IPS-15b (cell line): ENCODE measurements around the gene HIVEP2.

ENCODE experiments used
- H3K27me3 ChIP-seq: one replicate; pipeline ENCODE4 v1.6.1; 2013; ENCODE audit warnings: low read length; ENCODE audit not compliant: control insufficient read depth, insufficient read depth
- H3K36me3 ChIP-seq: one replicate; pipeline ENCODE4 v1.6.1; 2013; ENCODE audit warnings: low read length; ENCODE audit not compliant: control insufficient read depth, insufficient read depth
- H3K4me1 ChIP-seq: one replicate; pipeline ENCODE4 v1.6.1; 2013; ENCODE audit warnings: mild to moderate bottlenecking, low read length; ENCODE audit not compliant: control insufficient read depth, insufficient read depth
- H3K4me3 ChIP-seq: one replicate; pipeline ENCODE4 v1.5.1; 2013; ENCODE audit warnings: low read depth, low read length
- H3K9ac ChIP-seq: one replicate; pipeline ENCODE4 v1.6.1; 2013; ENCODE audit warnings: low read depth, mild to moderate bottlenecking, low read length
- H3K9me3 ChIP-seq: one replicate; pipeline ENCODE4 v1.6.1; 2013; ENCODE audit warnings: mild to moderate bottlenecking, low read length; ENCODE audit not compliant: control insufficient read depth, insufficient read depth

HIVEP2 gene

GRCh38 chr6:142771162-142771561, 173.8 kb downstream of the HIVEP2 start:
- no peaks in the 10 kb centered on the region for H3K27me3 ChIP-seq
- H3K36me3 ChIP-seq = peaks cover 4% of the 10 kb centered on the region
- H3K9me3 ChIP-seq = no peaks in the 10 kb centered on the region
- H3K4me1 ChIP-seq = no peaks in the 10 kb centered on the region
- H3K9ac ChIP-seq = no peak overlapping the region
- no peak overlapping the region for H3K4me3 ChIP-seq

- H3K36me3 ChIP-seq = peaks cover 5% of the 10 kb centered on the region
- no peak overlapping the region for H3K4me3 ChIP-seq
- H3K27me3 ChIP-seq = no peaks in the 10 kb centered on the region
- H3K9me3 ChIP-seq = no peaks in the 10 kb centered on the region
- no peak overlapping the region for H3K9ac ChIP-seq
- no peaks in the 10 kb centered on the region for H3K4me1 ChIP-seq
Measured at GRCh38 chr6:142765306-142765705, 179.7 kb downstream of the HIVEP2 start.

DNA sequence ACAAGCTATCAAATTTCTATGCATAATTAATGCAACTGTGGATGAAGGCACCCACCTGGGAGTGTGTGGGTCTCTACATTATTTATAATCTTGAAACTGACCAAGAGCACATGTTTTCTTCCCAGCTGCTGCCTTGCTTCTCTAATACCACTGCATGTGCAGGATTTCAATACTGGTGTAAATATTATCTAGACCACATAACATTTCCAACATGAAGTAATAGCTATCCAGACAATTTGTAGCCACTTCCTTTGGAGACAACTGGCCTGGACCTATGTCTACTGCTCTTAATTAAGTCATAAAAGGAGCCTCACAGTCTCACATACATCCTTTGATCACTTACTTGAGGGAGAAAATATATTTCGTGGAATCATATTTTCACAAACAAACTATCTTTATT, 180.7 kb downstream of the HIVEP2 start:
- peaks cover 7% of the 10 kb centered on the region for H3K36me3 ChIP-seq
- no peaks in the 10 kb centered on the region for H3K9me3 ChIP-seq
- no peaks in the 10 kb centered on the region for H3K4me1 ChIP-seq
- H3K27me3 ChIP-seq = no peaks in the 10 kb centered on the region
- H3K4me3 ChIP-seq = no peak overlapping the region
- no peak overlapping the region for H3K9ac ChIP-seq

DNA sequence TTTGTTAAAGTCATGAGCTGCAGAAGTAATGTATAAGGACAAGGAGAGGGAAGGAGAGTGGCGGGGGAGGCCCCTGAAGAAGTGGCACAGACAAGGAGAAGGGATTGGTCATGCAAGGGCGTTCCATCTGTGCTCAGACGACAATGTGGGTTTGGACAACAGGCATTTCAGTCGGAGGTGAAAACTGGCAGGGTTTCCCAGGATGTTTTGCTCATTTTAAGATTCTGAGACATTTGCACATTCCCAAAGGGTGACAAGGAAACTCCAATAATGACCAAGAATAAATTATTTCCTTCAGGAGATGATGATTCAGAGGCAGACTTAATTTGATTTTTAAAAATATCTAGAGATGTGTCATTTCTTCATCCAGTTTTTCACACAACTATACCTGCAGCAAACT, 181.8 kb downstream of the HIVEP2 start:
- peaks cover 7% of the 10 kb centered on the region for H3K36me3 ChIP-seq
- H3K4me1 ChIP-seq = no peaks in the 10 kb centered on the region
- H3K27me3 ChIP-seq = no peaks in the 10 kb centered on the region
- H3K4me3 ChIP-seq = no peak overlapping the region
- H3K9ac ChIP-seq = no peak overlapping the region
- no peaks in the 10 kb centered on the region for H3K9me3 ChIP-seq

DNA sequence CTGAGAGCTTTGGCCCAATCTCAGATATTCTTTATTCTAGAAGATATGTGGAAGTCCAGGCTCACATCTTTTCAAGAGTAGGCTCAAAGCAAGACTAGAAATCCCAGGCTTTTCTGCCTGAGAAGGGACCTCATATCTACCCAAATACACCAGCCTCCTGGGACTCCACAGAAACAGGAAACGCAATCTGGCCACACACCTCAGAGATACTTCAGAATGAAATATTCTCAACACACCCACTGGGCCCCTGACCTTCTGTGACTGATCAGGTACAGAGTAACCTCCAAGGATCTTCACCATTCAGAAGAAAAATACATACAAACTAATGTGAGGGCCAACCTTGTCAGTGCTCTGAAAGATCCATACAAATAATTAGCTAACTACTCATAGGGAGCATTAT, 183.2 kb downstream of the HIVEP2 start:
- no peaks in the 10 kb centered on the region for H3K9me3 ChIP-seq
- H3K9ac ChIP-seq = no peak overlapping the region
- no peaks in the 10 kb centered on the region for H3K4me1 ChIP-seq
- H3K27me3 ChIP-seq = no peaks in the 10 kb centered on the region
- no peak overlapping the region for H3K4me3 ChIP-seq
- H3K36me3 ChIP-seq = peaks cover 7% of the 10 kb centered on the region

DNA sequence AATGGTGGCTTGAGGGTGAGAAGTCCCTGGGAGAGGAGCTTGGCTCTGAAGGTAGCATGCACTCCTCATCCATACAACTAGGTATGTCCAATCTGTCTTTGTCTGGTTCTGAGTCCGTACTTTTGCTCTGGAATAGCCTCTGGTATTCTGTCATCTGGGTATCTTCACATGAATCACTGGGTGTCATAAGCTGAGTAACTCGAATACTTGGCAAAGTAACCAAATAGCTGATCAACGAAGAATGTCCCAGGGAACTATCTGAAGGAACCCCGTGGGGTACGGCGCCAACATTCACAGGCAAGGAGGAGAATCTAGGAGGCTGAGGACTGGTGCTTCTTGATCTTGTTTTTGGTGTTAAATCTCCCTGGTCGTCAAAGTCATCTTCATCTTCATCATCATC, 184.8 kb downstream of the HIVEP2 start:
- no peak overlapping the region for H3K9ac ChIP-seq
- H3K4me3 ChIP-seq = no peak overlapping the region
- H3K27me3 ChIP-seq = no peaks in the 10 kb centered on the region
- H3K36me3 ChIP-seq = peaks cover 7% of the 10 kb centered on the region
- H3K4me1 ChIP-seq = peaks cover 2% of the 10 kb centered on the region
- H3K9me3 ChIP-seq = no peaks in the 10 kb centered on the region

DNA sequence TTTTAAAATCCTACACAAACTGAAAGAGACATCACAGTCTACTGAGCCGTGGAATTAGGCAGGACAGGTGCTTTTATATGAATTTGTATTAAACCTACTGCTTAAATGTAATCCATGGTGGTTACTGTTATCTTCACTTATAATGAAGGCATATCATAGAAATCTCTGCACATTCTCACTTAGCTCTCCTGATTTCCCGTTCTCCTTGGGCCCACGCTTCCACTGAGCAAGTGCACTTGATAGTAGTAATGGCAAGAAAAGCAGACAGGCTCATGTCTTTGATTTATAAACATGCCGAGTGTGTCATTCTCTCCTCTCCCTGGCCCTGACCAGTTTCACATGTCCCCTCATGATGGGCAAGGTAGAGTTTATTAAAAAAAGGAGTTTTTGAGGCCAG, 186.3 kb downstream of the HIVEP2 start:
- peaks cover 7% of the 10 kb centered on the region for H3K36me3 ChIP-seq
- peaks cover 2% of the 10 kb centered on the region for H3K4me1 ChIP-seq

DNA sequence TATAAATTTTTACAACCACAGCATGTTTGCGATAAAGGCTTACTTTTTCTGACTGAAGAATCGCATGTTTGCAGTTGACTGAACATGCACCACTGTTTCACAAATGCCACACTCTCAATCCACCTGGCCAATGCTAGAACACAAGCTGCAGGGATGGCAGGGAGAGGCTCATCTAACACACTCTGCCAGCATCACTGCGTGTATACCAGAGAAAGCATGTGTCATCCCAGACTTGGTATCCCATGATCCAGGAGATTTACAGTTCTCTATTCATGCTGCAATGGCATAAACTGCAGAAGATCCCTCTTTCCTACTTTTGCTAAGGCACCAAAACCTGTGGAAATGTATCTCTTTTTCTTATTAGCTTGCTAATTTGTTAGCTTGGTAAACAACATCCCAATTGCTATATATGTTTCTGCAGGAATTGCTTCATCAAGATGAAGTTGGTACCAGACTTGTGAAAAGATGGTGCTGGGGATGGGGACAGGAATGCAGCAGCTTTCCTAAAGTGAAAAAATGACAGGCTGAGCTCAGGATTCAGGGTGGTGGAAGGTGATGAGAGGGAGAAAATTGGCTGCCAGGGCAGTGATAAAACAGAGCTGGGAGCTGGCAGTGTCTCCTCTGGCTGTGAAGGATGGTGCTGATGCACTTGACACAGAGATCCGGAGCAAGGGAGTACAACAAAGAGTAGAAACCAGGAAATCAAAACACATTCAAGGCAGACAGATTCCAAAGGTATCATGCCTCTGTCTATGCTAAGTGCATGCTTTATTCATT, 186.9 kb downstream of the HIVEP2 start:
- peaks cover 2% of the 10 kb centered on the region for H3K4me1 ChIP-seq
- no peak overlapping the region for H3K4me3 ChIP-seq
- no peaks in the 10 kb centered on the region for H3K9me3 ChIP-seq
- no peaks in the 10 kb centered on the region for H3K27me3 ChIP-seq
- H3K36me3 ChIP-seq = peaks cover 7% of the 10 kb centered on the region
- no peak overlapping the region for H3K9ac ChIP-seq

More for the DNA sequence above, 186.3 kb downstream of the HIVEP2 start:
- Histone ChIP-seq H3K9ac (no peak overlapping the region), H3K9me3 (no peaks in the 10 kb centered on the region), H3K27me3 (no peaks in the 10 kb centered on the region), H3K4me3 (no peak overlapping the region)

DNA sequence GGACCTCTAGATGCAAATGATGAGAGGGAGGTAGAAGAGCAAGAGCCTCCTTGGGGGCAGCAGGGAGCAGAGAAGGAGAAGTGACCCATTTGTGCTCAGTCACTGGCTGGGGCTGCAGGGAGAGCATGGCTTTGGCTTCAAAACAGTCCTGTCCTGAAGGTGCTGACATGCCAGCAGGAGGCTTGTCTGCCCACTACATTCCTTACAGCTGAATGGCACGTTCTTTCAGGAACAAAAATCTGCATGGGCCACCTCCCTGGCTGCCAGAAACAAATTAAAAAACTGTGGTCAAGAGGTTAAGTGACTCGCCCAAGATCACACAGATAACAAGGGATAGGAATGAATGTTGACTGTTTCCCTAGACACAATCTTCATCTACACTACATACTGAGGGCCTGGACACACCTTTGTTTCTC, 188.8 kb downstream of the HIVEP2 start:
- Histone ChIP-seq H3K36me3 (peaks cover 7% of the 10 kb centered on the region), H3K9me3 (no peaks in the 10 kb centered on the region), H3K4me3 (no peak overlapping the region), H3K9ac (no peak overlapping the region), H3K27me3 (no peaks in the 10 kb centered on the region), H3K4me1 (peaks cover 2% of the 10 kb centered on the region)

GRCh38 chr6:142753196-142753595, 191.8 kb downstream of the HIVEP2 start:
- no peaks in the 10 kb centered on the region for H3K9me3 ChIP-seq
- H3K36me3 ChIP-seq = no peaks in the 10 kb centered on the region
- no peak overlapping the region for H3K4me3 ChIP-seq

DNA sequence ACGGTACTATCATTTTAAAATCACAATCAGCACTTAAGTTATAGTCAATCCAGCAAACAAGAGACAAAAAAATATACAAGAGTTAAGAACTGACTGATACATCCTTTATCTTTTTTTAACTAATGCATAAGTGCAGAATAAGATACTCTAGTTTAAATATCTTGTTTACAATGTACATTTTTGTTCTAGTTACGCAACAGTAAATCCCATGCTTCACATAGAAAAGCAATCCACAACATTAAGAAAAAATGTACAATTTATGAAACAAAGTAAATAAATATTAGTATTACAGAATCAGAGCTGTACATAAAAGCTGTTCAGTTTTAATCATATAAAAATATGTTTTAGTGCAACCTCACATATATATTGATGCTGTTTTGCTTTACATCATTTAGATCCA, 192.6 kb downstream of the HIVEP2 start:
- no peaks in the 10 kb centered on the region for H3K27me3 ChIP-seq
- H3K9ac ChIP-seq = no peak overlapping the region
- H3K36me3 ChIP-seq = no peaks in the 10 kb centered on the region
- no peak overlapping the region for H3K4me3 ChIP-seq
- no peaks in the 10 kb centered on the region for H3K9me3 ChIP-seq
- peaks cover 2% of the 10 kb centered on the region for H3K4me1 ChIP-seq

More at GRCh38 chr6:142753196-142753595, 191.8 kb downstream of the HIVEP2 start:
- Histone ChIP-seq H3K9ac (no peak overlapping the region), H3K27me3 (no peaks in the 10 kb centered on the region), H3K4me1 (peaks cover 2% of the 10 kb centered on the region)

- no peak overlapping the region for H3K9ac ChIP-seq
- no peaks in the 10 kb centered on the region for H3K36me3 ChIP-seq
- peaks cover 2% of the 10 kb centered on the region for H3K4me1 ChIP-seq
- no peaks in the 10 kb centered on the region for H3K27me3 ChIP-seq
- H3K4me3 ChIP-seq = no peak overlapping the region
- H3K9me3 ChIP-seq = no peaks in the 10 kb centered on the region
Measured at GRCh38 chr6:142751452-142751851, 193.5 kb downstream of the HIVEP2 start.
